Upper lobe of left lung (tissue), 4 donors: ENCODE results near the gene MAPK13.

Source experiments
- EP300 ChIP-seq, 4 donors: sonication (generic); formaldehyde crosslinking; IDR thresholded peaks; one replicate each; pipeline ENCODE4 v1.5.1; 2017; ENCODE audit warnings: antibody characterized with exemption in 4 of 4, control low read depth in 2 of 4
- POLR2A ChIP-seq, 4 donors: fragments of 450-650 bp; IDR thresholded peaks; one replicate each; pipeline ENCODE4 v1.5.1; 2016 to 2017; ENCODE audit warnings: antibody characterized with exemption in 4 of 4, mild to moderate bottlenecking in 2 of 4
- POLR2AphosphoS5 ChIP-seq, 2 donors: sonication (generic); formaldehyde crosslinking; IDR thresholded peaks; one replicate each; pipeline ENCODE4 v1.5.1; 2017; ENCODE audit warnings: antibody characterized with exemption in 2 of 2
- TF ChIP-seq, protein P1 (sequence below), 6 experiments: fragments of 450-650 bp in 4 of 6; fragments of 200-600 bp in 2 of 6; sonication (generic) in 2 of 6; IDR thresholded peaks; one replicate each; pipeline ENCODE4 v1.5.1; 2016 to 2019; ENCODE audit warnings: antibody characterized with exemption in 6 of 6

DNA sequence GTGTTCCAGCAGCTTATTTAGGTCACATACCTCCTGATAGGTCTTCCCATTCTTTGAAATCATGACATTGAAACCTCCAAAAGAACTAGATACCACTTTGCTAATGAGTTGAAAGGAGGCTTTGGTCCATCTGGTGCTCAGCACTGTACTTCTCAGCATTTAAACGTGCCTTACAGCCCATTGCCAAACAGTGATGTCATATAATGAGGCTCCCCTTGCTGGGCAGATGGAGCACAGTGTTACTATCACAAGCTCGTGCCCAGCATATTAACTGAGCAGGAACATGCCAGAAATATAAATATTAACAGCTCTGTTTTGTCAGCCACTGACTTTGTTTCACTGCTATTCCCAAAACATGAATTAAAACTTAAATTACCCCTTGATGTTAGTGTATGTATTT, 25.5 kb upstream of the MAPK13 start:
- TF ChIP-seq, protein P1, sequence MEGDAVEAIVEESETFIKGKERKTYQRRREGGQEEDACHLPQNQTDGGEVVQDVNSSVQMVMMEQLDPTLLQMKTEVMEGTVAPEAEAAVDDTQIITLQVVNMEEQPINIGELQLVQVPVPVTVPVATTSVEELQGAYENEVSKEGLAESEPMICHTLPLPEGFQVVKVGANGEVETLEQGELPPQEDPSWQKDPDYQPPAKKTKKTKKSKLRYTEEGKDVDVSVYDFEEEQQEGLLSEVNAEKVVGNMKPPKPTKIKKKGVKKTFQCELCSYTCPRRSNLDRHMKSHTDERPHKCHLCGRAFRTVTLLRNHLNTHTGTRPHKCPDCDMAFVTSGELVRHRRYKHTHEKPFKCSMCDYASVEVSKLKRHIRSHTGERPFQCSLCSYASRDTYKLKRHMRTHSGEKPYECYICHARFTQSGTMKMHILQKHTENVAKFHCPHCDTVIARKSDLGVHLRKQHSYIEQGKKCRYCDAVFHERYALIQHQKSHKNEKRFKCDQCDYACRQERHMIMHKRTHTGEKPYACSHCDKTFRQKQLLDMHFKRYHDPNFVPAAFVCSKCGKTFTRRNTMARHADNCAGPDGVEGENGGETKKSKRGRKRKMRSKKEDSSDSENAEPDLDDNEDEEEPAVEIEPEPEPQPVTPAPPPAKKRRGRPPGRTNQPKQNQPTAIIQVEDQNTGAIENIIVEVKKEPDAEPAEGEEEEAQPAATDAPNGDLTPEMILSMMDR (IDR thresholded peaks at IDR 0.05), result no peak
- TF ChIP-seq POLR2A (IDR thresholded peaks at IDR 0.05), result no peak
- no peak for TF ChIP-seq POLR2AphosphoS5 (IDR thresholded peaks at IDR 0.05)
- TF ChIP-seq EP300 (IDR thresholded peaks at IDR 0.05), result no peak
